H1 (cell line): Measurements from ENCODE around the gene NRTN. TPM values are rescaled to one million over a fixed set of nuclear protein-coding genes. Genes with fewer than 3 reads are reported as not detected.

ENCODE experiments used
- POU5F1 ChIP-seq: IDR thresholded peaks from 2 replicates; pipeline ENCODE4 v1.6.1; 2011; ENCODE audit warnings: low read depth, mild to moderate bottlenecking, low read length, moderate library complexity
- polyA plus RNA-seq, 7 experiments: library from polyadenylated mRNA; depleted of rRNA in 3 of 7; stranded (reverse) in 5 of 7; unstranded in 2 of 7; fragments of >200 nt in 5 of 7; fragments of 200-250 nt in 2 of 7; gene quantifications; 1 replicate in 5 of 7; 2 replicates in 1 of 7; 4 replicates in 1 of 7; pipeline versions ENCODE4 v1.2.1 to v1.2.3, GENCODE V29; 2011 to 2013; ENCODE audit warnings: missing spikeins in 2 of 7, mixed read lengths in 2 of 7
- total RNA-seq: library from RNA; stranded (reverse); fragmentation: NEBNext Ultra II Directional; extraction: Animal tissue kit (Norgen Biotek cat#: 25700); gene quantifications from 2 replicates; pipeline ENCODE4 v1.2.1, GENCODE V29; 2021

NRTN gene
- total and polyA plus RNA-seq, 2 of the 8 experiments (the other 6 are each of a cell fraction or from before 2014, with no cell fraction given): 3.9 to 5.3 TPM

GRCh38 chr19:5792224-5792623 lies 12.6 kb upstream of the NRTN start (continued):
- TF ChIP-seq POU5F1: no peak
